Renal cortex interstitium (tissue), 11 donors: ENCODE data around the gene CCL4L2. TPM values are rescaled to one million over a fixed set of nuclear protein-coding genes. Genes with fewer than 3 reads are reported as not detected.
"Not testable (repeated sequence)": the region's sequence is repeated elsewhere in the genome, so short reads cannot be mapped to it uniquely, and the experiment has no call there.

Source experiments
- DNase-seq, 11 donors: peaks; one replicate each; pipeline ENCODE4 v3.0.0-alpha.2; 2013; ENCODE audit warnings: low read depth in 9 of 11, low spot score in 4 of 11; ENCODE audit errors: extremely low read depth in 1 of 11
- polyA plus RNA-seq, 3 donors: library from polyadenylated mRNA; unstranded; fragments of 120-200 nt; gene quantifications; one replicate each; pipeline ENCODE4 v1.2.1, GENCODE V29; 2013; ENCODE audit not compliant: insufficient read length in 3 of 3

CCL4L2 gene
- polyA plus RNA-seq, 3 donors: 0.73 to 1.8 (median 1.7) TPM

DNA sequence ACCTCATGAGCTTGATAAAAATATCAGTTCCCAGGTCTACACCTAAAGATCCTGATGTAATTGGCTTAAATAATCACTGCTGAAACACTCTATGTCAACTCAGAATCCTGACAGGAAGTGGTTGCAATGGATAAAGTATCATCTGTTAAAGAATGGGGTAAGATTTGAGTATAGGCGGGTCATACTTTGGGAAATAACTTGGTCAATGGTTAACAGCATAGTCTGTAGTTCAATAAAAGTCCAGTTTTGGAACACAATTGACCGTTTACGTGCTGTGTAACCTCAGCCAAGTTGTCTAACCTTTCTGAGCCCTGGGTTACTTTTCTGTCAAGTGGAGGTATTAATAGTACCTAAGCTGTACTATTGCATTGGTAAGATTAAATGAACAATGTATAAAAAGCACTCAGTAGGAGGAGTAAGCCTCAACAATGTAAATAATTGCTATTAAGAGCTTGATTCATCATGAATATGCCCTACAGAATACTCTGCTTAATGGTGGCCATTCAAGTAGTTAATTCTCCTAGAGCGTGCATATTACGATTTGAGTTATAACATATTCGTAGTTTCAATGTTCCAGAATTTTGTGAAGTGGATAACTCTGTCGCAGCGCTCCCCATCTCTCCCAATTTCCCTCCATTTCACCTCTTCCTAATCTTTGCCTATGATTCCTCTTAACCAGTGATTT is 16.6 kb upstream of the CCL4L2 start:
- DNase-seq: not testable (repeated sequence)

DNA sequence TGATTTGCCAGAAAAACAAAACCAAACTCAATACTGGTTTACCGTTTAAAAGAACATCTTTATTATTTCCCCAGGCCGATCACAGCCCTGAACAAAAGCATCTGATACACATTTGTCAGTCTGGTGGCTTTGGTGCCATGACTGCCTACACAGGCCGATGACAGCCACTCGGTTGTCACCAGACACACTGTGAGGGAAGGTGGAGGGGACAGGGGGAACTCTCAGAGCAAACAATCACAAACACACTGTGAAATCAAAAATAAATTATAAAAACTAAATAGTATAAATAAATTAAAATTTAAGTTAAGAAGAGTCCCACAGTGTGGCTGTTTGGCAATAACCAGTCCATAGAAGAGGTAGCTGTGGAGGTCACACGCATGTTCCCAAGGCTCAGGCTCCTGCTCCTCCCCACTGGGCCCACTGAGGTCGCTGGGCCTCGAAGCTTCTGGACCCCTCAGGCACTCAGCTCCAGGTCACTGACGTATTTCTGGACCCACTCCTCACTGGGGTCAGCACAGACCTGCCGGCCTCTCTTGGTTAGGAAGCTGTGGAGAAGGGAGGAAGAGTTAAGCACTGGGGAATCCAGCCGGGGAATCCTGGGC is 15.9 kb upstream of the CCL4L2 start:
- not testable (repeated sequence) for DNase-seq

GRCh38 chr17:36195434-36196130 is 15.3 kb upstream of the CCL4L2 start:
- DNase-seq: no peak

- DNase-seq: no peak
Measured at GRCh38 chr17:36196131-36196486, 14.8 kb upstream of the CCL4L2 start.

DNA sequence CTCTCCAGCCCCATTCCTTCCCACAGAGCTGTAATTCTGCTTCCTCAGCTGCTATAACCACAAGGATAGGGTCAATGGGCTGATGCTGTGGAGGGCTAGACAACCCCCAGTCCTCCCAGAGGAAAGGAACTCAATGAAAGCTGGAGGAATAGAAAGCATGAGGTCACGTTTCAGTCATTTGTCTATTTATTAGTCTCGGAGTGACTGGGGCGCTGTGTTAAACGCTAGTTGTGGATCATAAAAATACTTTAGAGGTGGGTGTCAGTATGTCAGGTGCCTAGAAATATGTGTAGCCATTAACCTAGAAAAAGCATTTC is 13.5 kb upstream of the CCL4L2 start:
- DNase-seq: no peak

DNA sequence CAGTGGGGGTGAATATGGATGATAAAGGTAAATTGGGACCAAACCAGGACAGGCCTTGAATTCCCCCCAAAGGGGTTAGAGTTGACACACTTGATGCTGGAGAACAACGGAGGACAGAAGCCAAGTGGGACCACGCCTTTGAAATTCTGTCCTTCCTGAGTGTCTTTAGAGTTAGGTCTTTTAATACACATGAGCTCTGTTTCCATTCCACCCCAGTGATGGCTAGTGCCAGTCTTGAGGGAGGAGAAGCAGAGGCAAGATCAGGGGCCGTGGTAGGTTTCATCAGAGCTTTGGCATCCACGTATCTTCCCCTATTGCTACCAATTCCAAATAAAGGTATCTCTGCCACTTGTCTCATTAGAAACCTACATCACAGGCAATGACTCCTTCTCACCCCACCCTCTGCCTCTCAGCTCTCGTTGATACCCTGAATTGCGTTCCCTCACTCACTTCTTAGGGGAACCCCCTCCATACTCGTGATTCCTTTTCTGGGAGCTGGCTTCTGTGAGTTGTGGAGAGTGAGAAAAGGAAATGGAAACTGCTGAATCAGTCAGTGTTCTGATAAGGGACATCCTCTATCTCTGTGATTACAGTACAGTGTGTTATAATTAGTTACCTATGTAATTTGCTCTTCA is 11.9 kb upstream of the CCL4L2 start:
- no peak for DNase-seq

DNA sequence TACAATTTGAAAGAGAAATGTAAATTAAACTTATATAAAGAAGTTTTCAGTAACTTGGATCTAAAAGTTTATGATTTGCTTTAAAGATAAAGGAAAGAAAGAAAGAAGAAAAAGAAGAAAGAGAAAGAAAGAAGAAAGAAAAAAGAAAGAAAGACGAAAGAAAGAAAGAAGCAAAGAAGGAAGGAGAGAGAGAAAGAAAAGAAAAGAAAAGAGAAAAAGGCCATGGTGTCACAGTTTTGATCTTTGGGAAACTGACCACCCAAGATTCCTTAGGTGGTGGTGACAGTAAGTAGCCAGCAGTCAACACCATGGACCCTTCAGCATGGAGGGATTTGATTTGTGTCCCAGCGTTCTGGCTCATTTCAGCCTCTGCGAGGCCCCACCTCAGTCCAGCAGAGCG is 9.8 kb upstream of the CCL4L2 start:
- DNase-seq: not testable (repeated sequence)

DNA sequence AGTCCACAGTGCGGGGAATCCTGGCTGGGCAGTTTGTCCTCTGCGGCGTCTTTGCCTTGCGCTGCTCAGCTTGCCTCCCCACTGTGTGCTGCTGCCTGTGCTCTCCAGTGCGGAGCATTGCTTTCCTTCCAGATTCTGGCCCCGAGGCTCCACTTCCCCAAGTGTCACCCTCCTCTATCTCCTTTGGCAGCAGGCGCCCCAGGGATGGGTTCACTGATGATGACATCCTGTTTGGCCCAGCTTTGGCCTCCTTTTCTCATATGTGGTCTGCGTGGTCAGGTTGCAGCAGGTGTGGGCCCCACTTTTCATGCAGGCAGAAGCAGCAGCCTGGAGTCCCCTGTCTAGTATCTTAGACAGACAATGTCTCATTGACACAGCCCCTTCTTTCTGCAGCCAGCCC is 9.4 kb upstream of the CCL4L2 start:
- DNase-seq: not testable (repeated sequence)

DNA sequence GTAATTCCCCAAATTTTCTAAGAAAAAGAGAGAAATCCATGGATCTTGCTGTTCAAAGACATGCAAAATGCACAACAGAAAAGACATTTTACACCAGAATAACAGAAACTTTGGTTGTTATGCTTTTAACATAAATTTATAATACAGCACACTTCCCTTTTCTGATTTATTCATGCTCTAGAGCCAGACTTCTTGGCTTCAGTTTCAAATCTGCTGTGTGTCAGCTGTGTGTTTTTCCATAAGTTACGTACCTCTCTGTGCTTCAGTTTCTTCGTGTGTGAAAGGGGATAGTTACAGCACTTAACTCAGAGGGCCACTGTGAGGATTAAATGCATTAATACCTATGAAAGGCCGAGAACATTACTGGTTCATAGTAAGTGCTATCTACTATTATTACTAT is 7.5 kb upstream of the CCL4L2 start:
- DNase-seq: no peak

DNA sequence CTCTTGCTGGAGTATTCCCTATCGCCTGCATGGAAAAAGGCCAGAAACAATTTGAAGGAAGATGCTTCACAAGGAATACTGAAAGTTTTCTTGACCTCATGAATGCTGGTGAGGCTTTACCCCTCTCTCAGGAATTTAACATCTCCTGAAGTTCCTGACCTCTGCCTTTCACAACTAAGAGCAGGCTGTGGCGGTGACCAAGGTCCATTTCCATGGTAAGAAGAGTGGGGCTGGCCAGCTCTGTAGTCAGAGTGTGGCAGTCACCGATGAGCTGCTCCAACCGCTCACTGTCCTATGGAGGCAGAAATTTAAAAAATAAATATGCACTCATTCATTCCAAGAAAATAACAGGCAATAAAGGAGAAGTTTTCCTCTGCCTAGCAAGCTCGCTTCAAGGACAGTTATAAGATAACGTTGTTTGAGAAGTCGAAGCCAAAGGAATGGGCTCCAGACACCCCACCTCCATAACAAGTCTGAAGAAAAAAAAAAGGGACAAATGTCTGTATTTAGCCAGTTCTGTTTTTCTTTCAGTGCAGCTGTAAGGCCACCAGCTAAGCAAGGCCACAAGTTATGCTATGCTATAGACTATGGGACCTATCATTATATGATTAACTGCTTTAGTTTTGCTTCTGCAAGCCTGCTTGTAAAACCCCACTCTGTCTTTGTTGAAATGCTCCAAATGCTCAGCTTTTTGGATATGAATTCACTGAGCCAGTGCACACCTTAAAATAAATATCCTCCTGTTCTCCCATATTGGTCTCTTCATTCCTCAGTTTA is 6.0 kb upstream of the CCL4L2 start:
- no peak for DNase-seq

GRCh38 chr17:36205637-36206485 is 5.0 kb upstream of the CCL4L2 start:
- no peak for DNase-seq

DNA sequence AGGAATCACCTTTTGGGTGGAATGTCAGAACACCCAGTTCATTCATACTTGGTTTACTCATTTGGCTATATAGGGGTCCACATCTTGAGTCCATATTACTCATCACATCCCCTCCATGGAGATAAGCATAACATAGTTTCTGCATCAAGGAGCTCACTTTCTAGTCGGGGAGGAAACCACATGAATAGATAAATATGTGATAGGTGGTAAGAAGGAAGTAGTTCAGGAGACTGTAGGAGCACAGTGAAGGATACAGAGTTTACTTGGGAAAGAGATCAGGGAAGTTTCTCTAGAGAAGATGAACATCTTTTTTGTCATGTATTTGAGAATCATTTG is 4.4 kb upstream of the CCL4L2 start:
- not testable (repeated sequence) for DNase-seq

GRCh38 chr17:36207383-36207782 is 3.5 kb upstream of the CCL4L2 start:
- DNase-seq: not testable (repeated sequence)

GRCh38 chr17:36209575-36209974 is 1.3 kb upstream of the CCL4L2 start:
- no peak for DNase-seq

GRCh38 chr17:36211484-36212271 is 815 bp downstream of the CCL4L2 start:
- DNase-seq: not testable (repeated sequence)

DNA sequence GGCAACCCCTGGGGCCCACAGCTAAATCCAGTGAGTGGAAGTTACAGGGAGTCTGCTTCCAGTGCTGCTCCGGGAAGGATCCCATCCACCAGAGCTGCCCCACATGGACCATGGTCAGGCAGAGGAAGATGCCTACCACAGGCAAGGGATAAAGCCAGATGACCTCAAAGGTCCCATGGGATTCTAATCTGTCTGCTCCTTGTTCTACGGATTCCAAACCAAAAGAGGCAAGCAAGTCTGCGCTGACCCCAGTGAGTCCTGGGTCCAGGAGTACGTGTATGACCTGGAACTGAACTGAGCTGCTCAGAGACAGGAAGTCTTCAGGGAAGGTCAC is 1.4 kb downstream of the CCL4L2 start:
- no peak for DNase-seq

DNA sequence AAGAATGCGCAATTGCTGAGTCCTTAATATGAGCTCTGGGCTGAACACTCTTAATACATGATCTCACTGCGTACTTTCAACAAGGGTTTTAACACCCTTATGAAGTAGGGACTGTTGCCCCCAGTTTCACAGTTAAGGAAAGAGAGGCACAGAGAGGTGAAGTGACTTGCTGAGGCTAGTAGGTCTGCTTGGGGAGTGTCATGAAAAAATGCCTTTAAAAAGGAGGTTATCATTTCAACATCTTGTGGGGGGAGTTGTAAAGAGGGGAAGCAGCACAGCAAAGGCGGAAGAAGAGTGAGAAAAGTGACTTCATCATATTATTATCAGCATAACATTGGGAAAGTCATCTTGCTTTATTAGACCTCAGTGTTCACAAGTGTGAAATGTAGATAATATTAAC is 2.1 kb downstream of the CCL4L2 start:
- DNase-seq: no peak

GRCh38 chr17:36213695-36214094 is 2.8 kb downstream of the CCL4L2 start:
- DNase-seq: no peak
